Mesenchymal stem cell (in vitro differentiated cells and primary cell): ENCODE results near the gene NTSR1.

Experiments used
- DNase-seq: peaks from one replicate; pipeline ENCODE4 v3.0.0-alpha.2; 2013
- H2AFZ ChIP-seq: one replicate; pipeline ENCODE4 v1.6.1; 2013; ENCODE audit warnings: low read depth, mild to moderate bottlenecking, control low read depth, inconsistent platforms, low read length, moderate library complexity
- H2AK5ac ChIP-seq: 2 replicates; pipeline ENCODE4 v1.6.1; 2013; ENCODE audit warnings: low read length, moderate library complexity, mild to moderate bottlenecking, inconsistent platforms; ENCODE audit not compliant: severe bottlenecking
- H2BK120ac ChIP-seq: one replicate; pipeline ENCODE4 v1.6.1; 2013; ENCODE audit warnings: low read depth, mild to moderate bottlenecking, inconsistent platforms, low read length, moderate library complexity
- H2BK12ac ChIP-seq, 2 experiments: one replicate each; pipeline ENCODE4 v1.6.1; 2013; ENCODE audit warnings: inconsistent platforms in 2 of 2, low read length in 2 of 2, mild to moderate bottlenecking in 2 of 2, moderate library complexity in 2 of 2, control low read depth in 1 of 2
- H2BK15ac ChIP-seq: one replicate; pipeline ENCODE4 v1.6.1; 2013; ENCODE audit warnings: mild to moderate bottlenecking, low read depth, inconsistent platforms; ENCODE audit not compliant: poor library complexity, severe bottlenecking
- H2BK5ac ChIP-seq: 2 replicates; pipeline ENCODE4 v1.6.1; 2013; ENCODE audit warnings: low read depth, mild to moderate bottlenecking, low read length, control low read depth, inconsistent platforms; ENCODE audit not compliant: poor library complexity, severe bottlenecking
- H3K14ac ChIP-seq, 2 experiments: one replicate each; pipeline ENCODE4 v1.6.1; 2013; ENCODE audit warnings: inconsistent platforms in 2 of 2, low read length in 2 of 2, control low read depth in 1 of 2, mild to moderate bottlenecking in 1 of 2, moderate library complexity in 1 of 2
- H3K18ac ChIP-seq, 2 experiments: one replicate each; pipeline ENCODE4 v1.6.1; 2013; ENCODE audit warnings: inconsistent platforms in 2 of 2, low read length in 2 of 2, control low read depth in 1 of 2, low read depth in 1 of 2, mild to moderate bottlenecking in 1 of 2
- H3K23ac ChIP-seq, 2 experiments: one replicate each; pipeline ENCODE4 v1.6.1; 2013; ENCODE audit warnings: inconsistent platforms in 2 of 2, low read length in 2 of 2, mild to moderate bottlenecking in 2 of 2, moderate library complexity in 2 of 2, control low read depth in 1 of 2
- H3K27ac ChIP-seq: 2 replicates; pipeline ENCODE4 v1.5.1; 2013; ENCODE audit warnings: mild to moderate bottlenecking, moderate library complexity, low read length, control low read depth, inconsistent platforms; ENCODE audit not compliant: poor library complexity, severe bottlenecking
- H3K27me3 ChIP-seq, 2 experiments: 2 replicates each; pipeline versions ENCODE4 v1.6.1 to v1.7.0; 2013; ENCODE audit warnings: low read length in 2 of 2, mild to moderate bottlenecking in 2 of 2, moderate library complexity in 2 of 2, control low read depth in 1 of 2, inconsistent platforms in 1 of 2; ENCODE audit not compliant: control insufficient read depth in 1 of 2, insufficient read depth in 1 of 2
- H3K36me3 ChIP-seq, 2 experiments: 2 replicates each; pipeline versions ENCODE4 v1.6.1 to v1.7.0; 2013; ENCODE audit warnings: low read length in 2 of 2, control low read depth in 1 of 2, inconsistent platforms in 1 of 2, low read depth in 1 of 2, mild to moderate bottlenecking in 1 of 2; ENCODE audit not compliant: insufficient read depth in 2 of 2, control insufficient read depth in 1 of 2
- H3K4ac ChIP-seq, 2 experiments: one replicate each; pipeline ENCODE4 v1.6.1; 2013; ENCODE audit warnings: inconsistent platforms in 2 of 2, low read length in 2 of 2, mild to moderate bottlenecking in 2 of 2, moderate library complexity in 2 of 2, control low read depth in 1 of 2, low read depth in 1 of 2
- H3K4me1 ChIP-seq: 2 replicates; pipeline ENCODE4 v1.6.1; 2013; ENCODE audit warnings: low read depth, low read length, control low read depth; ENCODE audit not compliant: control insufficient read depth, insufficient read depth
- H3K4me2 ChIP-seq: 2 replicates; pipeline ENCODE4 v1.6.1; 2013; ENCODE audit warnings: low read length, mild to moderate bottlenecking, inconsistent platforms; ENCODE audit not compliant: poor library complexity, severe bottlenecking
- H3K4me3 ChIP-seq, 2 experiments: 2 replicates each; pipeline versions ENCODE4 v1.5.1 to v1.7.0; 2013; ENCODE audit warnings: low read length in 2 of 2, mild to moderate bottlenecking in 2 of 2, control low read depth in 1 of 2, low read depth in 1 of 2; ENCODE audit not compliant: insufficient read depth in 1 of 2
- H3K79me1 ChIP-seq: replicated peaks from 2 replicates; pipeline ENCODE4 v1.6.1; 2013; ENCODE audit warnings: mild to moderate bottlenecking, control low read depth, low read length, inconsistent platforms; ENCODE audit not compliant: poor library complexity, severe bottlenecking
- H3K9ac ChIP-seq: 2 replicates; pipeline ENCODE4 v1.7.0; 2013; ENCODE audit warnings: mild to moderate bottlenecking, low read length, moderate library complexity
- H3K9me3 ChIP-seq: 2 replicates; pipeline ENCODE4 v1.7.0; 2013; ENCODE audit warnings: mild to moderate bottlenecking, low read length; ENCODE audit not compliant: control insufficient read depth
- H4K8ac ChIP-seq: one replicate; pipeline ENCODE4 v1.6.1; 2013; ENCODE audit warnings: inconsistent platforms, mild to moderate bottlenecking, low read length, moderate library complexity
- H4K91ac ChIP-seq: one replicate; pipeline ENCODE4 v1.6.1; 2013; ENCODE audit warnings: mild to moderate bottlenecking, low read length, inconsistent platforms
- WGBS: methylation state at CpG from one replicate; pipeline ENCODE4 v1.1.7; 2013; ENCODE audit warnings: mixed read lengths; 5-methylcytosine and 5-hydroxymethylcytosine counted together

NTSR1 gene

DNA sequence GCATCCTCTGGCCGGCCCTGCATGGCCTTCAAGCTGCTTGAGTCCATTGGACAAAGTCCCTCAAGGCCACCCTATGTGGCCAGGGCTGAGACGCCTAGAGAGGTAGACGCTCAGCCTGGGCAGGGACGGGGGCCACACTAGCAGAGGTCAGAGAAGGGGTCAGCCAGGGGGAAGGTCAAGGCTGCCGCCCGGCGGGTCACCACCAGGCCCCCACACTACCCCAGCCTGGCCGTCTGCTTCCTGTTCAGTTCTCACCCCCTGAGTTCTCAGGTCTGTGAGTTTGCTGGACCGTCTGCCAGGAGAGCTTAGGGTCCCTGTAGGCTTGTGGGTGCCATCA is 37.3 kb downstream of the NTSR1 start:
- no peak overlapping the region for H2AFZ ChIP-seq
- H3K27me3 ChIP-seq, result peaks cover 0 to 2% of the 10 kb centered on the region in 2 experiments
- no peak overlapping the region for H2BK15ac ChIP-seq
- no peak overlapping the region for H3K4me2 ChIP-seq
- H2BK5ac ChIP-seq, result no peak overlapping the region
- H3K36me3 ChIP-seq, result no peaks in the 10 kb centered on the region
- H3K9ac ChIP-seq, result no peak overlapping the region
- no peak overlapping the region for H3K23ac ChIP-seq
- H2BK120ac ChIP-seq, result no peak overlapping the region
- WGBS, result 89% methylated on average over 9 of the region's 9 CpGs
- H3K4me3 ChIP-seq, result no peak overlapping the region
- H2BK12ac ChIP-seq, result no peak overlapping the region
- no peak overlapping the region for H3K27ac ChIP-seq
- no peaks in the 10 kb centered on the region for H3K79me1 ChIP-seq
- H4K8ac ChIP-seq, result no peak overlapping the region
- no peak overlapping the region for H3K4ac ChIP-seq
- H3K14ac ChIP-seq, result no peak overlapping the region
- H3K4me1 ChIP-seq, result peaks cover 18% of the 10 kb centered on the region
- no peak overlapping the region for H4K91ac ChIP-seq
- peaks cover 3% of the 10 kb centered on the region for H3K9me3 ChIP-seq
- no peak overlapping the region for H3K18ac ChIP-seq
- no peak overlapping the region for H2AK5ac ChIP-seq
- DNase-seq, result no peak

DNA sequence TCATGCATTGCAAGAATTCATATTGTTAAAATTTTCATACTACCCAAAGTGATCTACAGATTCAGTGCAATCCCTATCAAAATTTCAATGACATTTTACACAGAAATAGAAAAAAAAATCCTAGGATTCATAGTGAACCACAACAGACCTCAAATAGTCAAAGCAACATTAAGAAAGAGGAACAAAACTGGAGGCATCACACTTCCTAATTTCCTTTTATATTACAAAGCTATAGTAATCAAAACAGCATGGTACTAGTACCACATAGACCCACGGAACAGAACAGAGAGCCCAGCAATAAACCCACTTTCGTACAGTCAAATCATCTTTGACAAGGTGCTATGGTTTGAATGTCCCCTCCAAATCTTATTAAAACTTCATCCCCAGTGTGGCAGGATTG is 39.7 kb downstream of the NTSR1 start:
- Histone ChIP-seq H3K27me3 (peaks cover 0 to 2% of the 10 kb centered on the region in 2 experiments), H3K9me3 (peaks cover 3% of the 10 kb centered on the region), H3K27ac (no peak overlapping the region), H2BK5ac (no peak overlapping the region), H3K23ac (no peak overlapping the region), H2AK5ac (no peak overlapping the region), H2AFZ (no peak overlapping the region), H2BK120ac (no peak overlapping the region), H3K4ac (no peak overlapping the region), H3K4me2 (no peak overlapping the region), H4K8ac (no peak overlapping the region), H3K14ac (no peak overlapping the region), H3K4me1 (no peaks in the 10 kb centered on the region), H3K18ac (no peak overlapping the region), H2BK15ac (no peak overlapping the region), H4K91ac (no peak overlapping the region), H3K79me1 (no peaks in the 10 kb centered on the region), H3K4me3 (no peak overlapping the region), H3K9ac (no peak overlapping the region), H2BK12ac (no peak overlapping the region), H3K36me3 (no peaks in the 10 kb centered on the region)
- 80% methylated on average over 2 of the region's 2 CpGs for WGBS
- no peak for DNase-seq

DNA sequence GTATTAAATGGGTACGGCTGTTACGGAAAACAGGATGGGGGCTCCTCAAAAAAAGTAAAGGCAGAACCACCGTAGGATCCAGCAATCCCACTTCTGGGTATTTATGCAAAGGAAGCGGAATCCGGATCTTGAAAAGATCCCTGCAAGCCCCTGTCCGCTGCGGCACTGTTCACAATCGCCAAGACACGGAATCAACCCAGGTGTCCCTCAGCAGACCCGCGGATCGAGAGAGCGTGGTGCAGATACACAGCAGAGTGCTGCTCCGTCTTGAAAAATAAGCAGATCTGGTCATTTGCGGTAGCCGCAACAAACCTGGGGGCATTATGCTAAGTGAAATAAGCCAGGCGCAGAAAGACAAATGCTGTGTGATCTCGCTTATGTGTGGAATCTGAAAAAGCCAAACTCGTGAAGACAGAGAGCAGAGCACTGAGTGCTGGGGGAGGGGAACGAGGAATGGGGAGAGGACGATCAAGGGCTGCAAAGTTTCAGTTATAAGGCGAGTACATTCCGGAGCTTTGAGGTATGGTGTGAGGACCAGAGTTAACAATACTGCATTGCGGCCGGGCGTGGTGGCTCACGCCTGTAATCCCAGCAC is 41.3 kb downstream of the NTSR1 start:
- Histone ChIP-seq H3K9ac (no peak overlapping the region), H2AK5ac (no peak overlapping the region), H2BK15ac (no peak overlapping the region), H3K23ac (no peak overlapping the region), H4K91ac (no peak overlapping the region), H3K36me3 (no peaks in the 10 kb centered on the region), H3K9me3 (peaks cover 3% of the 10 kb centered on the region), H3K4ac (no peak overlapping the region), H4K8ac (no peak overlapping the region), H3K4me1 (peaks cover 2% of the 10 kb centered on the region), H3K4me2 (no peak overlapping the region), H3K27me3 (peaks cover 0 to 5% of the 10 kb centered on the region in 2 experiments), H3K14ac (no peak overlapping the region), H2BK5ac (no peak overlapping the region), H2AFZ (no peak overlapping the region), H3K18ac (no peak overlapping the region), H2BK120ac (no peak overlapping the region), H3K79me1 (no peaks in the 10 kb centered on the region), H3K27ac (no peak overlapping the region), H2BK12ac (no peak overlapping the region), H3K4me3 (no peak overlapping the region)
- 82% methylated on average over 27 of the region's 27 CpGs for WGBS
- DNase-seq, result no peak

DNA sequence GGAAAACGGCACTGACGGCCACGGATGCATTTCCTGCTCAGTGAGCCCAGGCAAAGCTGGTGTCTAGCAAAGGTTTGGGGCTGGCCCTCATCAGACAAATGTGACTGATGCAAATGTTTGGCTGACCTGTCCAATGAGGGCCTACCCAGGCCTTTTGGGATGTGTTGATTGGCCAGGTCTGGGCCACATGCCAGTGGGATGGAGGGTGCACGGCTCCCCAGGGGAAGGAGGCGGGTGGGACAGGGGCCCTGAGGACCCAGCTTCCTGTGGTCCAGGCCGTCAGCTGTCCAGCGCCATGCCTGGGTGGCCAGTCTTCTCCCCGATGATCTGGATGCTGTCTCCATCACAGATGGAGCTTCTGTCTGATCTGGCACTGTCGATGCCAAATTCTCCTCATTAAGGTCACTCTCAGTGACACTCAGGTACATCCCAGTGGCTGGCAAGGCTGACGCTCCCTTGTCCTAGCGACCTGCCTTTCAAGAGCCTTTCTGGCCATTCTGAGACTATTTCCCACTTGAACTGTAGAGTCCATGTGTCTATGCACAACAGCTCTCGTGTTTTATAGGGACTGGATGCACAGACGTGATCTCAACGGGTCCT is 43.0 kb downstream of the NTSR1 start:
- Histone ChIP-seq H3K27ac (no peak overlapping the region), H2AFZ (no peak overlapping the region), H3K36me3 (no peaks in the 10 kb centered on the region), H3K9ac (no peak overlapping the region), H2AK5ac (no peak overlapping the region), H3K4me2 (no peak overlapping the region), H4K8ac (no peak overlapping the region), H3K4ac (no peak overlapping the region), H3K14ac (peak overlapping the region in 1 of 2 experiments; percentile 61), H3K79me1 (no peaks in the 10 kb centered on the region), H3K18ac (peak overlapping the region in 1 of 2 experiments; percentile 46), H2BK15ac (no peak overlapping the region), H3K4me3 (no peak overlapping the region), H3K9me3 (peaks cover 3% of the 10 kb centered on the region), H2BK120ac (no peak overlapping the region), H3K23ac (no peak overlapping the region), H2BK5ac (no peak overlapping the region), H3K4me1 (peaks cover 2% of the 10 kb centered on the region), H4K91ac (no peak overlapping the region), H3K27me3 (peaks cover 5 to 9% of the 10 kb centered on the region in 2 experiments), H2BK12ac (no peak overlapping the region)
- no peak for DNase-seq
- 88% methylated on average over 12 of the region's 14 CpGs for WGBS
